Neural cell (in vitro differentiated cells): ENCODE results near the gene RYK. TPM values are rescaled to one million over a fixed set of nuclear protein-coding genes. Genes with fewer than 3 reads are reported as not detected.

Experiments used
- H2AFZ ChIP-seq: fragments of 200-600, 300-800 bp; sonication (generic), shearing (Covaris generic); 2 replicates; pipeline ENCODE4 v1.6.0; 2014; ENCODE audit warnings: low read depth, mild to moderate bottlenecking, antibody characterized with exemption, low read length, moderate library complexity
- H3F3A ChIP-seq: fragments of 200-600 bp; shearing (Covaris generic); 2 replicates; pipeline ENCODE4 v1.6.1; 2016; ENCODE audit warnings: mild to moderate bottlenecking, moderate library complexity, mixed read lengths, antibody characterized with exemption, low read length; ENCODE audit not compliant: insufficient read depth, poor library complexity, severe bottlenecking
- H3K27ac ChIP-seq: fragments of 200-600, 300-800 bp; sonication (generic), shearing (Covaris generic); 2 replicates; pipeline ENCODE4 v1.5.1; 2014; ENCODE audit warnings: mild to moderate bottlenecking, low read length, moderate library complexity
- H3K27me3 ChIP-seq: fragments of 300-800, 200-600 bp; sonication (generic), shearing (Covaris generic); 2 replicates; pipeline ENCODE4 v1.6.0; 2014; ENCODE audit warnings: mild to moderate bottlenecking, low read depth, low read length, moderate library complexity; ENCODE audit not compliant: insufficient read depth
- H3K36me3 ChIP-seq: fragments of 300-800, 200-600 bp; sonication (generic), shearing (Covaris generic); 2 replicates; pipeline ENCODE4 v1.5.1; 2014; ENCODE audit warnings: mild to moderate bottlenecking, antibody characterized with exemption, low read length, moderate library complexity; ENCODE audit not compliant: insufficient read depth
- H3K4me2 ChIP-seq: fragments of 300-800, 200-600 bp; sonication (generic), shearing (Covaris generic); 2 replicates; pipeline ENCODE4 v1.6.0; 2014; ENCODE audit warnings: mild to moderate bottlenecking, low read length
- H3K4me3 ChIP-seq: fragments of 300-800, 200-600 bp; sonication (generic), shearing (Covaris generic); 2 replicates; pipeline ENCODE4 v1.5.1; 2014; ENCODE audit warnings: mild to moderate bottlenecking, low read length, moderate library complexity
- H3K79me2 ChIP-seq: fragments of 200-600 bp; shearing (Covaris generic); replicated peaks from 2 replicates; pipeline ENCODE4 v1.6.0; 2014; ENCODE audit warnings: mild to moderate bottlenecking, low read length, moderate library complexity; ENCODE audit not compliant: insufficient read depth
- H3K9ac ChIP-seq: fragments of 300-800, 200-600 bp; sonication (generic), shearing (Covaris generic); 2 replicates; pipeline ENCODE4 v1.6.1; 2016; ENCODE audit warnings: mild to moderate bottlenecking, low read length, mixed read lengths
- H3K9me2 ChIP-seq: fragments of 200-600 bp; shearing (Covaris generic); 2 replicates; pipeline ENCODE4 v1.6.1; 2016; ENCODE audit warnings: mild to moderate bottlenecking, low read length, mixed read lengths; ENCODE audit not compliant: insufficient read depth
- H3K9me3 ChIP-seq: fragments of 200-600, 300-800 bp; sonication (generic), shearing (Covaris generic); 2 replicates; pipeline ENCODE4 v1.6.1; 2016; ENCODE audit warnings: mild to moderate bottlenecking, mixed run types, low read length, moderate library complexity, mixed read lengths
- H4K20me1 ChIP-seq: fragments of 200-600 bp; shearing (Covaris generic); 2 replicates; pipeline ENCODE4 v1.6.1; 2016; ENCODE audit warnings: mild to moderate bottlenecking, mixed run types; ENCODE audit not compliant: insufficient read depth
- CTCF ChIP-seq: fragments of 450-650 bp; IDR thresholded peaks from 2 replicates; pipeline ENCODE4 v1.5.1; 2014; ENCODE audit warnings: antibody characterized with exemption, mild to moderate bottlenecking, moderate library complexity; ENCODE audit not compliant: poor library complexity, severe bottlenecking
- EP300 ChIP-seq: fragments of 450-650 bp; conservative IDR thresholded peaks from 2 replicates; pipeline ENCODE4 v1.6.1; 2014; ENCODE audit warnings: antibody characterized with exemption, mild to moderate bottlenecking, moderate library complexity; ENCODE audit not compliant: poor library complexity, severe bottlenecking
- EZH2 ChIP-seq: fragments of 200-600, 300-800 bp; shearing (Covaris generic), sonication (generic); IDR thresholded peaks from 2 replicates; pipeline ENCODE4 v1.6.1; 2014; ENCODE audit warnings: antibody characterized with exemption, low read length, borderline replicate concordance, mild to moderate bottlenecking; ENCODE audit not compliant: insufficient read depth, poor library complexity, severe bottlenecking
- MXI1 ChIP-seq: fragments of 450-650 bp; conservative IDR thresholded peaks from 2 replicates; pipeline ENCODE4 v1.6.1; 2014; ENCODE audit warnings: antibody characterized with exemption, mild to moderate bottlenecking; ENCODE audit not compliant: poor library complexity, severe bottlenecking
- POLR2AphosphoS5 ChIP-seq: IDR thresholded peaks from 2 replicates; pipeline ENCODE4 v1.6.1; 2012
- RAD21 ChIP-seq: fragments of 450-650 bp; conservative IDR thresholded peaks from 2 replicates; pipeline ENCODE4 v1.6.1; 2014; ENCODE audit warnings: antibody characterized with exemption, mild to moderate bottlenecking, moderate library complexity
- SMC3 ChIP-seq: fragments of 450-650 bp; conservative IDR thresholded peaks from 2 replicates; pipeline ENCODE4 v1.6.1; 2014; ENCODE audit warnings: antibody characterized with exemption, mild to moderate bottlenecking, moderate library complexity; ENCODE audit not compliant: poor library complexity
- TAF1 ChIP-seq: IDR thresholded peaks from 2 replicates; pipeline ENCODE4 v1.6.1; 2012; ENCODE audit warnings: low read depth
- polyA plus RNA-seq: library from polyadenylated mRNA; depleted of rRNA; stranded (reverse); fragments of >200 nt; gene quantifications from 2 replicates; pipeline ENCODE4 v1.2.3, GENCODE V29; 2014
- TF ChIP-seq, protein P1 (sequence below): IDR thresholded peaks from 2 replicates; pipeline ENCODE4 v1.6.1; 2012; ENCODE audit warnings: borderline replicate concordance

The RYK gene
- polyA plus RNA-seq, 1 donor from 2014 or later = 68.6 TPM

DNA sequence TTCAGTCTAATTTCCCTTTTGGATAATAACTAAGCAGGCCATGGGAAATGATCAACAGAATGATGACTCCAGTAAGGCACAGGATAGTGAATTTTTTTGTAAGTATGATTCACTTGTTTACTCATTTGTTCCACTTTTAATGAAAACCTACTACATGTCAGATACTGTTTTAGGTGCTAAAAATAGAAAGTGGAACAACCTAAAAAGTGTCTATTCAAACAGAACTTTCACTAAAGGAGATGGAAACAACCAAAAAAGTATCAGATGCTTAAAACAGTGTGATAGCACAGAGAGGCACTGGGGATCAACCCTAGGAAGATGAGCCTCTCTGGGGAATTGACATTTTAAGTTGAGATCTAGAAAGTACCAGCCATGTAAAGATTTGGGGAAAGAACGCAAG is 11.1 kb downstream of the RYK start:
- no peaks in the 10 kb centered on the region for H3K27me3 ChIP-seq
- no peaks in the 10 kb centered on the region for H3K9me2 ChIP-seq
- H4K20me1 ChIP-seq = no peaks in the 10 kb centered on the region
- H3K9ac ChIP-seq = no peak overlapping the region
- TF ChIP-seq TAF1 = no peak
- no peak for TF ChIP-seq EZH2
- no peak for TF ChIP-seq RAD21
- no peak for TF ChIP-seq SMC3
- TF ChIP-seq CTCF = no peak
- H3K4me3 ChIP-seq = no peak overlapping the region
- no peak overlapping the region for H3K4me2 ChIP-seq
- H3K36me3 ChIP-seq = no peaks in the 10 kb centered on the region
- H2AFZ ChIP-seq = no peak overlapping the region
- H3K9me3 ChIP-seq = no peaks in the 10 kb centered on the region
- peaks cover 85% of the 10 kb centered on the region for H3K79me2 ChIP-seq
- no peak overlapping the region for H3K27ac ChIP-seq
- H3F3A ChIP-seq = peaks cover 8% of the 10 kb centered on the region

DNA sequence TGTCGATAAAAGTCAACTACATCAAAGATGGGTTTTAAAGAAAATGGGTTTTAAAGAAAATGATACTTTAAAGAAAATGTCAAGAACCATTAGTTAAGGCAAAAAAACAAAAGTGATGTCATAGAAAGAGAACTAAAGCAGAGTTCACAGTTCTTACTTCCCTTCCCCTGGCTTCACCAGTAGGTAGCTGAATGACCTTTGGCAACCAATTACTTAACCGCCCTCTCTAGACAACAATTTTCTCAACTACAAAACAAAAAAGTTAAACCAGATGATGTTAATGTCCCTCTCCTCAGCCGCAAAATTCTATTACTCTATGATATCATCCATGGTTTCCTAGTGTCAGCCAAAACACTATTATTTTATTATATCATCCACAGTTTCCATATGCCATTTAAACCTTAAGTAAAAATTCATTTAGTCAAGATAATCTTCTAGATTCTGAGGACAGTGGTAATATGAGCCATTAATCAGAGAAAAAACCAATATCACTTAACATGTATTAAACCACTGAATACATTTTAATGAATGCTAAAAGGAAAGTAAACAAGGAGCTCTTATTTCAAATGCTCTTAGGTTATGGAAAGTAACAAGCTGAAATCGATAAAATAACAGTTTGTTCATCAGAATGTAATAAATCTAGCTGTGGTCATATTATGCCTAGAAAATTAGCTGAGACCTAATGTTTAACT is 13.1 kb downstream of the RYK start:
- H2AFZ ChIP-seq = no peak overlapping the region
- no peaks in the 10 kb centered on the region for H4K20me1 ChIP-seq
- H3K4me2 ChIP-seq = no peak overlapping the region
- H3K36me3 ChIP-seq = no peaks in the 10 kb centered on the region
- H3K9me2 ChIP-seq = no peaks in the 10 kb centered on the region
- H3K9ac ChIP-seq = no peak overlapping the region
- H3K4me3 ChIP-seq = no peak overlapping the region
- no peak overlapping the region for H3K27ac ChIP-seq
- H3K79me2 ChIP-seq = peaks cover 83% of the 10 kb centered on the region
- H3F3A ChIP-seq = peaks cover 8% of the 10 kb centered on the region
- H3K27me3 ChIP-seq = no peaks in the 10 kb centered on the region
- H3K9me3 ChIP-seq = no peaks in the 10 kb centered on the region
- TF ChIP-seq CTCF = no peak
- TF ChIP-seq EP300 = no peak
- TF ChIP-seq EZH2 = no peak
- no peak for TF ChIP-seq MXI1
- TF ChIP-seq, protein P1, sequence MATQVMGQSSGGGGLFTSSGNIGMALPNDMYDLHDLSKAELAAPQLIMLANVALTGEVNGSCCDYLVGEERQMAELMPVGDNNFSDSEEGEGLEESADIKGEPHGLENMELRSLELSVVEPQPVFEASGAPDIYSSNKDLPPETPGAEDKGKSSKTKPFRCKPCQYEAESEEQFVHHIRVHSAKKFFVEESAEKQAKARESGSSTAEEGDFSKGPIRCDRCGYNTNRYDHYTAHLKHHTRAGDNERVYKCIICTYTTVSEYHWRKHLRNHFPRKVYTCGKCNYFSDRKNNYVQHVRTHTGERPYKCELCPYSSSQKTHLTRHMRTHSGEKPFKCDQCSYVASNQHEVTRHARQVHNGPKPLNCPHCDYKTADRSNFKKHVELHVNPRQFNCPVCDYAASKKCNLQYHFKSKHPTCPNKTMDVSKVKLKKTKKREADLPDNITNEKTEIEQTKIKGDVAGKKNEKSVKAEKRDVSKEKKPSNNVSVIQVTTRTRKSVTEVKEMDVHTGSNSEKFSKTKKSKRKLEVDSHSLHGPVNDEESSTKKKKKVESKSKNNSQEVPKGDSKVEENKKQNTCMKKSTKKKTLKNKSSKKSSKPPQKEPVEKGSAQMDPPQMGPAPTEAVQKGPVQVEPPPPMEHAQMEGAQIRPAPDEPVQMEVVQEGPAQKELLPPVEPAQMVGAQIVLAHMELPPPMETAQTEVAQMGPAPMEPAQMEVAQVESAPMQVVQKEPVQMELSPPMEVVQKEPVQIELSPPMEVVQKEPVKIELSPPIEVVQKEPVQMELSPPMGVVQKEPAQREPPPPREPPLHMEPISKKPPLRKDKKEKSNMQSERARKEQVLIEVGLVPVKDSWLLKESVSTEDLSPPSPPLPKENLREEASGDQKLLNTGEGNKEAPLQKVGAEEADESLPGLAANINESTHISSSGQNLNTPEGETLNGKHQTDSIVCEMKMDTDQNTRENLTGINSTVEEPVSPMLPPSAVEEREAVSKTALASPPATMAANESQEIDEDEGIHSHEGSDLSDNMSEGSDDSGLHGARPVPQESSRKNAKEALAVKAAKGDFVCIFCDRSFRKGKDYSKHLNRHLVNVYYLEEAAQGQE = no peak
- TF ChIP-seq SMC3 = no peak
- no peak for TF ChIP-seq TAF1
- no peak for TF ChIP-seq RAD21
- no peak for TF ChIP-seq POLR2AphosphoS5
